WTC11 (cell line): ENCODE data around the gene ZP4. TPM values are rescaled to one million over a fixed set of nuclear protein-coding genes. Genes with fewer than 3 reads are reported as not detected.

Source experiments
- ATAC-seq: fragments of 200-7000 bp; cut with Tn5 transposase; 2 replicates; pipeline ENCODE4 v1.10.0; 2021; ENCODE audit warnings: mild to moderate bottlenecking, moderate library complexity
- CTCF ChIA-PET: fragments of 300-600 bp; sonication (Branson Sonifier 250); formaldehyde crosslinking; loops from one replicate; lab custom pipeline; 2021; ENCODE audit warnings: antibody characterized with exemption; lab: Charles Lee
- POLR2A ChIA-PET: fragments of 350-600 bp; sonication (Branson Sonifier 250); formaldehyde crosslinking; loops from one replicate; lab custom pipeline; 2021; ENCODE audit warnings: antibody characterized with exemption; lab: Charles Lee
- DNase-seq: peaks from one replicate; pipeline ENCODE4 v3.0.0; 2021; ENCODE audit warnings: low spot score
- H3K27ac Mint-ChIP-seq: 2 replicates; pipeline ENCODE4 v1.8.0; 2021; ENCODE audit warnings: mixed read lengths
- H3K27me3 Mint-ChIP-seq: 2 replicates; pipeline ENCODE4 v1.8.0; 2021; ENCODE audit warnings: low read depth, mild to moderate bottlenecking, moderate library complexity, mixed read lengths
- H3K36me3 Mint-ChIP-seq: 2 replicates; pipeline ENCODE4 v1.8.0; 2021; ENCODE audit warnings: mixed read lengths
- H3K4me1 Mint-ChIP-seq: 2 replicates; pipeline ENCODE4 v1.8.0; 2022; ENCODE audit warnings: mixed read lengths
- H3K4me3 Mint-ChIP-seq: 2 replicates; pipeline ENCODE4 v1.8.0; 2021; ENCODE audit warnings: mild to moderate bottlenecking, moderate library complexity, mixed read lengths
- H3K9me3 Mint-ChIP-seq: 2 replicates; pipeline ENCODE4 v1.8.0; 2021; ENCODE audit warnings: mixed read lengths
- CREM ChIP-seq: sonication (generic); formaldehyde crosslinking; IDR thresholded peaks from 2 replicates; pipeline ENCODE4 v1.8.1; 2022; ENCODE audit warnings: mild to moderate bottlenecking, missing genetic modification reagents, moderate library complexity
- ERG ChIP-seq: fragments of 250-450 bp; sonication (Bioruptor Pico); IDR thresholded peaks from 2 replicates; pipeline ENCODE4 v1.8.0; 2021; ENCODE audit warnings: mild to moderate bottlenecking
- ESRRA ChIP-seq: sonication (generic); formaldehyde crosslinking; IDR thresholded peaks from 2 replicates; pipeline ENCODE4 v1.8.1; 2022; ENCODE audit warnings: mild to moderate bottlenecking, missing genetic modification reagents, borderline replicate concordance
- FOXP1 ChIP-seq: sonication (generic); formaldehyde crosslinking; IDR thresholded peaks from 2 replicates; pipeline ENCODE4 v1.8.0; 2022; ENCODE audit warnings: missing genetic modification reagents, mild to moderate bottlenecking, moderate library complexity, borderline replicate concordance
- GTF2I ChIP-seq: fragments of 250-450 bp; sonication (Bioruptor Pico); conservative IDR thresholded peaks from 2 replicates; pipeline ENCODE4 v1.4.0; 2021; ENCODE audit warnings: mild to moderate bottlenecking
- JUN ChIP-seq: sonication (generic); formaldehyde crosslinking; IDR thresholded peaks from 2 replicates; pipeline ENCODE4 v1.8.0; 2023; ENCODE audit warnings: mild to moderate bottlenecking, missing genetic modification reagents
- MAX ChIP-seq: sonication (generic); formaldehyde crosslinking; IDR thresholded peaks from 2 replicates; pipeline ENCODE4 v1.8.0; 2022; ENCODE audit warnings: mild to moderate bottlenecking, missing genetic modification reagents
- NR2C2 ChIP-seq: sonication (generic); formaldehyde crosslinking; IDR thresholded peaks from 2 replicates; pipeline ENCODE4 v1.8.0; 2022; ENCODE audit warnings: mild to moderate bottlenecking, missing genetic modification reagents
- RORB ChIP-seq: fragments of 250-450 bp; sonication (Bioruptor Pico); IDR thresholded peaks from 2 replicates; pipeline ENCODE4 v1.9.0; 2021; ENCODE audit warnings: mild to moderate bottlenecking
- TCF7 ChIP-seq: sonication (generic); formaldehyde crosslinking; IDR thresholded peaks from 2 replicates; pipeline ENCODE4 v1.8.0; 2022; ENCODE audit warnings: mild to moderate bottlenecking, low read depth, missing genetic modification reagents, moderate library complexity
- ZBTB21 ChIP-seq: sonication (generic); formaldehyde crosslinking; IDR thresholded peaks from 2 replicates; pipeline ENCODE4 v1.8.1; 2023; ENCODE audit warnings: mild to moderate bottlenecking, missing genetic modification reagents, borderline replicate concordance
- ZNF281 ChIP-seq: sonication (generic); formaldehyde crosslinking; IDR thresholded peaks from 2 replicates; pipeline ENCODE4 v1.8.0; 2023; ENCODE audit warnings: mild to moderate bottlenecking, missing genetic modification reagents
- ZNF317 ChIP-seq: sonication (generic); formaldehyde crosslinking; IDR thresholded peaks from 2 replicates; pipeline ENCODE4 v1.8.1; 2023; ENCODE audit warnings: low read depth, mild to moderate bottlenecking, moderate library complexity, missing genetic modification reagents, borderline replicate concordance
- ZNF416 ChIP-seq: fragments of 250-450 bp; sonication (Bioruptor Pico); IDR thresholded peaks from 2 replicates; pipeline ENCODE4 v1.9.0; 2021; ENCODE audit warnings: mild to moderate bottlenecking, inconsistent platforms
- total RNA-seq: library from RNA; stranded (reverse); gene quantifications from 3 replicates; pipeline ENCODE4 v1.2.3, GENCODE V29; 2021
- TF ChIP-seq, protein P1 (sequence below): sonication (generic); formaldehyde crosslinking; IDR thresholded peaks from 2 replicates; pipeline ENCODE4 v1.8.1; 2023; ENCODE audit warnings: mild to moderate bottlenecking, missing genetic modification reagents, moderate library complexity

Gene ZP4
- total RNA-seq, 1 experiment from 2014 or later, result not detected

DNA sequence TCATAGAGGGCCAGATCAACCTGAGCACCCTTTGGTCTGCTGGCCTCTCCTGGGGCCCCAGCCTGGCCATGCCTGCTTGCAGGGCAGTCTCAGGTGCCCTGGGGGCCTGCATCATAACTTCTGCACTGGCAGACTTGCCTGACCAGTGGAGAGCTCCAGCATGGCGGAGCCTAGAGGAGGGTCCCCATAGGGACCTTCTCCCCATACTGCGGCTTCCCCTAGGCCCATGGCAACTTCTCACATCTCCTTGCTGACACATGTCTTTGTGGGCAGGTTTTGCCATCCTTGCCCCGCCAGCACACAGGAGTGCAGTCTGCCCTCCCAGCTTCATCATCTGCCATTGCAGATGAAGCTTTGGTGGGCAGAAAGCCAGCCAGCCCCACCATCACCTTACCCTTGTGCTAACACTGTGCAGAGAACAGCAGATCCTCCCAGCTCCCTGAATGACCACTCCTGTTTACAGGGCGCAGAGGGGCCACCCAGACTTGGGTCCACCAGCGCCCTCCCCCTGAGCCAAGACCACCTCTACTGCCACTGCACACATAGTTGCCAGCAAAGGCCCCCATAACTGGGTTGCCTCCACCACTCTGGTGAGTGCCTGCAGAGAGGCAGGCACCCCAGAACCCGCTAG is 51.7 kb downstream of the ZP4 start:
- no peak for TF ChIP-seq CREM
- TF ChIP-seq FOXP1 (CRISPR knock-in tag), result no peak
- TF ChIP-seq ESRRA (CRISPR knock-in tag), result no peak
- TF ChIP-seq ZNF317, result no peak
- no peak for TF ChIP-seq TCF7 (CRISPR knock-in tag)
- TF ChIP-seq RORB (CRISPR knock-in tag), result no peak
- H3K9me3 Mint-ChIP-seq, result peaks cover 28% of the 10 kb centered on the region
- ChIA-PET POLR2A (no interaction called here), CTCF (interaction anchor here (1.1 kb wide), 1 partner anchor 25 kb away, joined by 3 read pairs; no protein-coding TSS in a partner anchor)
- DNase-seq (no peak), ATAC-seq (no peak)
- H3K27ac Mint-ChIP-seq, result no peak overlapping the region
- H3K4me3 Mint-ChIP-seq, result no peak overlapping the region
- 0 out of 2 replicates have a peak, but pooled peaks cover 3% of the 10 kb centered on the region for H3K36me3 Mint-ChIP-seq
- peaks cover 23% of the 10 kb centered on the region for H3K4me1 Mint-ChIP-seq
- no peaks in the 10 kb centered on the region for H3K27me3 Mint-ChIP-seq

- TF ChIP-seq ZNF416, result no peak
- TF ChIP-seq, all 79 proteins: peak for 0
- Mint-ChIP-seq H3K4me3 (no peak overlapping the region), H3K36me3 (0 out of 2 replicates have a peak, but pooled peaks cover 3% of the 10 kb centered on the region), H3K27ac (no peak overlapping the region), H3K27me3 (no peaks in the 10 kb centered on the region), H3K9me3 (peaks cover 28% of the 10 kb centered on the region), H3K4me1 (peaks cover 30% of the 10 kb centered on the region)
- ATAC-seq, result no peak
- DNase-seq, result no peak
- CTCF ChIA-PET, result interaction anchor here (1.1 kb wide), 1 partner anchor 26 kb away, joined by 3 read pairs; no protein-coding TSS in a partner anchor
- POLR2A ChIA-PET, result no interaction called here
These were observed 52.4 kb downstream of the ZP4 start for GRCh38 chr1:237838320-237838719.

GRCh38 chr1:237834461-237834860 is 56.3 kb downstream of the ZP4 start:
- Mint-ChIP-seq H3K27me3 (no peaks in the 10 kb centered on the region; the same call in none of the 2 replicates), H3K36me3 (peaks cover 3% of the 10 kb centered on the region; the same call in 1 of the 2 replicates), H3K4me3 (no peak overlapping the region), H3K9me3 (peaks cover 7% of the 10 kb centered on the region), H3K27ac (no peak overlapping the region), H3K4me1 (peaks cover 41% of the 10 kb centered on the region)
- CTCF ChIA-PET, result interaction anchor here (1.0 to 2.6 kb wide), 3 partner anchors 17 to 67 kb away, joined by 3 to 19 read pairs (median 4); no protein-coding TSS in a partner anchor
- no peak for ATAC-seq
- no peak for TF ChIP-seq ZNF416
- TF ChIP-seq JUN (CRISPR knock-in tag), result no peak
- no peak for TF ChIP-seq GTF2I (CRISPR knock-in tag)
- no peak for TF ChIP-seq ZBTB21
- no peak for TF ChIP-seq NR2C2 (CRISPR knock-in tag)
- TF ChIP-seq ERG, result no peak
- no peak for TF ChIP-seq FOXP1 (CRISPR knock-in tag)
- no peak for TF ChIP-seq MAX (CRISPR knock-in tag)
- no peak for TF ChIP-seq ZNF281
- TF ChIP-seq, protein P1, sequence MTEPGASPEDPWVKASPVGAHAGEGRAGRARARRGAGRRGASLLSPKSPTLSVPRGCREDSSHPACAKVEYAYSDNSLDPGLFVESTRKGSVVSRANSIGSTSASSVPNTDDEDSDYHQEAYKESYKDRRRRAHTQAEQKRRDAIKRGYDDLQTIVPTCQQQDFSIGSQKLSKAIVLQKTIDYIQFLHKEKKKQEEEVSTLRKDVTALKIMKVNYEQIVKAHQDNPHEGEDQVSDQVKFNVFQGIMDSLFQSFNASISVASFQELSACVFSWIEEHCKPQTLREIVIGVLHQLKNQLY (CRISPR knock-in tag), result no peak
- no peak for DNase-seq
- POLR2A ChIA-PET, result no interaction called here
